ENCODE results near the gene NUDCD2.

The NUDCD2 gene

GRCh38 chr5:163459819-163460561 is at the start of gene NUDCD2:
TSS of gene NUDCD2 (minus strand) at chr5:163460102. CDS start at chr5:163460050, 52 bp downstream.
- DNase-seq, result peak; percentile 99

GRCh38 chr5:163509291-163509951 is 49.5 kb upstream of the NUDCD2 start:
- DNase-seq, result no peak

- no peak for DNase-seq
Observed at GRCh38 chr5:163508753-163509152, 48.9 kb upstream of the NUDCD2 start.

- peak; percentile 42 for DNase-seq
Observed at GRCh38 chr5:163506726-163507125, 46.8 kb upstream of the NUDCD2 start.

- no peak for DNase-seq
Observed at GRCh38 chr5:163506095-163506457, 46.2 kb upstream of the NUDCD2 start.

GRCh38 chr5:163505368-163506094 is 45.6 kb upstream of the NUDCD2 start, which contains the start of gene MAT2B:
TSS of gene MAT2B (plus strand) at chr5:163505619. CDS start at chr5:163505687, 68 bp downstream.
- DNase-seq, result peak; percentile 99

- DNase-seq, result no peak
Observed at GRCh38 chr5:163505049-163505367, 45.1 kb upstream of the NUDCD2 start.

GRCh38 chr5:163504079-163504931 is 44.4 kb upstream of the NUDCD2 start:
- peak; percentile 84 for DNase-seq

GRCh38 chr5:163503106-163504078 is 43.5 kb upstream of the NUDCD2 start:
- DNase-seq, result peak; percentile 95

- peak; percentile 17 for DNase-seq
Observed at GRCh38 chr5:163502521-163502920, 42.6 kb upstream of the NUDCD2 start.

- no peak for DNase-seq
Observed at GRCh38 chr5:163498886-163499285, 39.0 kb upstream of the NUDCD2 start.

GRCh38 chr5:163497315-163497714 is 37.4 kb upstream of the NUDCD2 start:
- DNase-seq, result no peak

- no peak for DNase-seq
Observed at GRCh38 chr5:163496286-163496685, 36.4 kb upstream of the NUDCD2 start.

GRCh38 chr5:163489745-163490075 is 29.8 kb upstream of the NUDCD2 start:
- DNase-seq, result no peak

GRCh38 chr5:163489055-163489744 is 29.3 kb upstream of the NUDCD2 start:
- peak; percentile 70 for DNase-seq

GRCh38 chr5:163478982-163479271 is 19.0 kb upstream of the NUDCD2 start:
- no peak for DNase-seq

- DNase-seq, result no peak
Observed at GRCh38 chr5:163478126-163478981, 18.5 kb upstream of the NUDCD2 start.

GRCh38 chr5:163475411-163475810 is 15.5 kb upstream of the NUDCD2 start:
- DNase-seq, result peak; percentile 26

- peak; percentile 48 for DNase-seq
Observed at GRCh38 chr5:163473635-163474243, 13.8 kb upstream of the NUDCD2 start.

GRCh38 chr5:163467682-163468081 is 7.8 kb upstream of the NUDCD2 start:
- DNase-seq, result no peak

Data from hematopoietic multipotent progenitor cell treated with erythropoietin and hydrocortisone succinate and interleukin-3 and kit ligand, for 4 days (in vitro differentiated cells).